IMR-90 (cell line): ENCODE data around the gene ABCC3.

Source experiments
- CEBPB ChIP-seq: IDR thresholded peaks from 2 replicates; pipeline ENCODE4 v1.6.1; 2012; ENCODE audit warnings: low read depth, low read length, improper control_type of control experiment
- CTCF ChIP-seq: conservative IDR thresholded peaks from 2 replicates; pipeline ENCODE4 v1.5.1; 2012; ENCODE audit warnings: mild to moderate bottlenecking, low read depth, low read length, improper control_type of control experiment
- ELK1 ChIP-seq: fragments of 150-350 bp; IDR thresholded peaks from 2 replicates; pipeline ENCODE4 v1.6.1; 2016; ENCODE audit warnings: low read depth, mild to moderate bottlenecking, low read length, moderate library complexity, borderline replicate concordance
- FOS ChIP-seq: fragments of 150-350 bp; IDR thresholded peaks from 2 replicates; pipeline ENCODE4 v1.6.1; 2016; ENCODE audit warnings: low read depth, low read length
- MAFK ChIP-seq: IDR thresholded peaks from 2 replicates; pipeline ENCODE4 v1.6.1; 2012; ENCODE audit warnings: low read depth, low read length, improper control_type of control experiment
- MAZ ChIP-seq: IDR thresholded peaks from 2 replicates; pipeline ENCODE4 v1.6.1; 2012; ENCODE audit warnings: low read depth, mild to moderate bottlenecking, low read length, improper control_type of control experiment, moderate library complexity, borderline replicate concordance
- MXI1 ChIP-seq: IDR thresholded peaks from 2 replicates; pipeline ENCODE4 v1.6.1; 2012; ENCODE audit warnings: low read depth, mild to moderate bottlenecking, low read length, moderate library complexity, borderline replicate concordance
- POLR2A ChIP-seq: IDR thresholded peaks from 2 replicates; pipeline ENCODE4 v1.6.1; 2012; ENCODE audit warnings: mild to moderate bottlenecking, low read depth, low read length
- RAD21 ChIP-seq: IDR thresholded peaks from 2 replicates; pipeline ENCODE4 v1.6.1; 2012; ENCODE audit warnings: low read length, improper control_type of control experiment
- RCOR1 ChIP-seq: IDR thresholded peaks from 2 replicates; pipeline ENCODE4 v1.6.1; 2012; ENCODE audit warnings: mild to moderate bottlenecking, low read length, improper control_type of control experiment; ENCODE audit not compliant: insufficient replicate concordance
- RFX5 ChIP-seq: IDR thresholded peaks from 2 replicates; pipeline ENCODE4 v1.8.0; 2012; ENCODE audit warnings: low read depth, mild to moderate bottlenecking, low read length, moderate library complexity
- SMC3 ChIP-seq: fragments of 150-350 bp; IDR thresholded peaks from 2 replicates; pipeline ENCODE4 v1.6.1; 2016; ENCODE audit warnings: low read depth, mild to moderate bottlenecking, antibody characterized with exemption, low read length, moderate library complexity
- USF2 ChIP-seq: fragments of 150-350 bp; IDR thresholded peaks from 2 replicates; pipeline ENCODE4 v1.6.1; 2017; ENCODE audit warnings: mild to moderate bottlenecking, antibody characterized with exemption, low read length, low read depth

- no peak for TF ChIP-seq CTCF
- TF ChIP-seq POLR2A = no peak
- no peak for TF ChIP-seq USF2
- TF ChIP-seq SMC3 = no peak
- TF ChIP-seq RCOR1 = no peak
- no peak for TF ChIP-seq ELK1
- TF ChIP-seq MAFK = no peak
- no peak for TF ChIP-seq FOS
- no peak for TF ChIP-seq CEBPB
- TF ChIP-seq RFX5 = no peak
- TF ChIP-seq MAZ = no peak
- TF ChIP-seq MXI1 = no peak
- TF ChIP-seq RAD21 = no peak
Measured at GRCh38 chr17:50632637-50633036, 2.0 kb upstream of the ABCC3 start.
